ENCODE results near the gene RANBP9. TPM values are rescaled to one million over a fixed set of nuclear protein-coding genes. Genes with fewer than 3 reads are reported as not detected.
A peak's percentile ranks its signal among the peaks of the same experiment; 100 is the strongest.

RANBP9 gene
- total RNA-seq, 1 experiment from 2014 or later, result 67.4 TPM

DNA sequence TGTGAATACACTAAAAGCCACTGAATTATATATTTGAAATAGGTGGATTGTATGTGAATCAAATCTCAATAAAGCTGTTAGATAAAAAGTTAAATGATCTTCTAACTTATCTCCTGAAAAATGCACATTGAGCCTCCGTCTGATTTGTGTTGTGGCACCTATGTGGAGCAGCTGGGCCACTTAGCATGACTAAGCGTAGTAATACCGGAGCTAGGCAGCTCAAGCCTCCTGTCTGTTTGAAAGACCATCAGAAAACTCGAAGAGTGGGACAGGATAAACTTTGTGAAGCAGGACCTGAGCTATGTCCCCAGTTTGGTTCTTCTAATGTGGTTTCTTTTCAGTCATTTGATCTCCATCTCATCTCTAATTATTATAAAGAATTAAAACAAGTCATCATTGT is 107.5 kb downstream of the RANBP9 start:
- DNase-seq (ENCODE audit: low read depth), result no peak

DNA sequence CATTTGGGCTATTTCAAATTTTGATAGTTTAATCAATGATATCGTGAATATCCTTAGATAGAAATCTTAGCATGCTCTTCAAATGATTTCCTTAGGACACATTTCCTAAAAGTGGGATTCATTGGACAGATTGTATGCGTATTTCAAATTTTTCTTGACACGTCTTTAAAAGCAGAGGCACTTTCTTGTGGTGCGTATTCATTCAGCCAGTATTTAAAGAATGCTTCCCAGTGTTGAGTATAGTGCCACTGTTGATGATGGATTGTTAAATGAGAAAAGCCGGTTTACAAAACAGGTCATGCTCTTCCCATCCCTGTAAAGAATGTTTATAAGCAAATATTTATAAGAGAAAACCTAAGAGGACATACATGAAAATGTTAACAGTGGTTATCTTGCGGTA is 111.6 kb downstream of the RANBP9 start:
- DNase-seq (ENCODE audit: low read depth), result no peak

DNA sequence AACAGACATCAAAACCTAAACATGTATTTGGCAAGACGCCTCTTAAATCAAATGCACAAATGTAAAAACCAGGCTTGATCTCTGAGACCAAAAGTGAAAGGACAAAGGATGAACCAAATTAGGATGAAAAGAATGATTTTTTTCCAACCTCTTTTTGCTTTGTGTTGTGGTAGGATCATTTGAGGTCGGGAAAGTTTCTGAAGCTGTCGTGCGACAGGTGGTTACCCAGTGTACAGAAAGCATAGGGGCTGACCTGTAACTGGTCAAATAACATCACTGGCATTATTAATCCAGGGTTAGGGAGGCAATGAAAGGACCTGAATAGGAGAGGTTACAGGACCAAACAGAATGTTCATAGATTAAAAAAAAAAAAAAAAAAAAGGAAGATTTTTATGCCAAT is 114.6 kb downstream of the RANBP9 start:
- DNase-seq (ENCODE audit: low read depth), result no peak

DNA sequence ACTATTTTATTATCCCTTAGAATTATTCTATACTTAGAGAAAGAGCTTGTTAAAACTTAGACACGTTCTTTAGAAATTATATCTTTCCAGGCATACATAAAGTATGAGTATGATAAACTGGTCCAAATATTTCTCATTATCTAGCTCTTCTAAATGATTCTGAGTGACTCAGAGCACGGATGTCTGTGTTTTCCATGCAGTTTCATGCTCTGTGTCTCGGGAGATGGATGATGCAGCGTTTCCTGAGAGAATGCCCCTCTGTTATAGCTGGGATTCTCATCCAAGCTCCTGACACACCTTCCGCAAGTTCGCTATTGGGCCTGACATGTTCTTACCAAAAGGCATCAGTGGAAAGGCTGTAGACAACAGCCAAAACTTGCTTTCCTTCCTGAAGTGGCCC is 117.9 kb downstream of the RANBP9 start:
- no peak for DNase-seq (ENCODE audit: low read depth)

DNA sequence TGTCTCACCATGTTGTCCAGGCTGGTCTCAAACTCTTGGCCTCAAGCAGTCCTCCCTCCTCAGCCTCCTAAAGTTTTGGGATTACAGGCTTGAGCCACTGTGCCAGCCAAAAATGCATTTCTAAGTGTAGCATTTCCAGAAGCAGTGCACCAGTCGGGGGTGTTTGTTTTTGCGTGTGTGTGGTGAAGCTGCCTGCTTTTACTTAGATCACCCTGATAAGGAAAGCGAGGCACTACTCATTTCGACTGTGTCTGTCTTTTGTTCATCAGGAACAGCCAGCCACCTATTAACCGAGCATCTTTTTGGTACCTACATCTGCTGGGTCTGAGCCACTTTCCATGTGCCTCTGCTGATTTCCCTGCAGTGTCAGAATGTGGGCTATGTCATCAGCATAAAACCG is 118.5 kb downstream of the RANBP9 start:
- DNase-seq (ENCODE audit: low read depth), result no peak

DNA sequence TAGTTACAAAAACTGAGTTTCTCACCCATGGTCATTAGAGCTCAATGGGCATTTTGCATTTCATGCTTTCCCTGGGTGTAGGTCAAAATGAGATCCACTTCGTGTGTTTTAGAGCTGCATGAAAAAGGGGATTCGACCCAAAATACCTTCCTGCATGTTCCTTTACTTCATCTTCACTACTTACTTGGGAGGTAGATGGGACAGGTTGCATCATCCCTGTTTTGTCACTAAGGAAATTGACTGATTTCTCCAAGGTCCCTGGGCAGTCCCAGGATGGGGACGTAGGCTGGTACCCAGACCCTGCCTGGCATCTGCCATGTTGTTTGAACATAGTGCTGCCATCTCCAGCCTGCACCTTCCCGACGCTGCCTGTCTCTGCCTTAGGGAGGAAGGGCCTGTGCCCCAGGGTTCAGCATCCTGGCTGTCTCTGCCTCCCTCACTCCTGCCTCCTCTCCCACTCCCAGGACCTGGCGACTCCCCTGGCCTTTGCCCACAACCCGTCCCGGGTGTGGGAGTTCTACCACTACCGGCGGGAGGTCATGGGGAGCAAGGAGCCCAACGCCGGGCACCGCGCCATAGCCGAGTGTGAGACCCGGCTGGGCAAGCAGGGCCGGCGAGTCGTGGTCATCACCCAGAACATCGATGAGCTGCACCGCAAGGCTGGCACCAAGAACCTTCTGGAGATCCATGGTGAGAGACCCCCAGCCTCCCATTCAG is 120.3 kb downstream of the RANBP9 start:
- no peak for DNase-seq (ENCODE audit: low read depth)

DNA sequence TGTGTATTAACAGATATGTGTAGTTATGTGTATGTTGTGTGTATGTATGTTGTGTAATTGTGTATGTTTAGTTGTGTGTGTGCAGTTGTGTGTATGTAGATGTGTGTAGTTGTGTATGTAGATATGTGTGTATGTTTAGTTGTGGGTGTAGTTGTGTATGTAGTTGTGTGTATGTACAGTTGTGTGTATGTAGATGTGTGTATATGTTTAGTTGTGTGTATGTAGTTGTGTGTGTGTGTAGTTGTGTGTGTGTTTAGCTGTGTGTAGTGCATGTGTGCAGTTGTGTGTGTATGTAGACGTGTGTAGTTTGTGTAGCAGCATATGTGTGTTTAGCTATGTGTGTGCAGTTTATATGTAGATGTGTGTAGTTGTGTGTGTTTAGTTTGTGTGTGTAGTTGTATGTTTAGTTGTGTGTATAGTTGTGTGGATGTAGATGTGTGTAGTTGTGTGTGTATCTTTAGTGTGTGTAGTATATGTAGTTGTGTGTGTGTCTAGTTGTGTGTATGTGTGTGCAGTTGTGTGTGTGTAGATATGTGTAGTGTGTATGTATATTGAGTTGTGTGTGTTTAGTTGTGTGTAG is 121.0 kb downstream of the RANBP9 start:
- no peak for DNase-seq (ENCODE audit: low read depth)

DNA sequence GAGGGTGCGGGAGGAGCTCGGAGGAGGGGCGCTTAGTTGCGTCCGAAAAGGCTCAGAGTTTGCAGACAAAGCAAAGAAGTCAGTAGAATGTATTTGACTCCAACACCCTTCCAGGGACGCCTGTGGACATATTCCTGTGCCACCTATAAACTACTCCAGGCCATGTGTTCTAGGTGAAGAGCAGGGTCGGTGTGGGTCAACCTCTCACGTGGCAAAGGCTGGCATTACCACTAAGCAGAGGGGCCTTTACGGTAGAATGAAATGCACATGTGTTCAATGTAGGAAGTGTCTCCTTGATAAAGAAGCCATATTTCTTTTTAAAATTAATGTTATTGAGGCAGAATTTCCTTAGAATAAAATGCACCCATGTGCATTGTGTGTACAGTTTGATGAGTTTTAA is 121.8 kb downstream of the RANBP9 start:
- no peak for DNase-seq (ENCODE audit: low read depth)

DNA sequence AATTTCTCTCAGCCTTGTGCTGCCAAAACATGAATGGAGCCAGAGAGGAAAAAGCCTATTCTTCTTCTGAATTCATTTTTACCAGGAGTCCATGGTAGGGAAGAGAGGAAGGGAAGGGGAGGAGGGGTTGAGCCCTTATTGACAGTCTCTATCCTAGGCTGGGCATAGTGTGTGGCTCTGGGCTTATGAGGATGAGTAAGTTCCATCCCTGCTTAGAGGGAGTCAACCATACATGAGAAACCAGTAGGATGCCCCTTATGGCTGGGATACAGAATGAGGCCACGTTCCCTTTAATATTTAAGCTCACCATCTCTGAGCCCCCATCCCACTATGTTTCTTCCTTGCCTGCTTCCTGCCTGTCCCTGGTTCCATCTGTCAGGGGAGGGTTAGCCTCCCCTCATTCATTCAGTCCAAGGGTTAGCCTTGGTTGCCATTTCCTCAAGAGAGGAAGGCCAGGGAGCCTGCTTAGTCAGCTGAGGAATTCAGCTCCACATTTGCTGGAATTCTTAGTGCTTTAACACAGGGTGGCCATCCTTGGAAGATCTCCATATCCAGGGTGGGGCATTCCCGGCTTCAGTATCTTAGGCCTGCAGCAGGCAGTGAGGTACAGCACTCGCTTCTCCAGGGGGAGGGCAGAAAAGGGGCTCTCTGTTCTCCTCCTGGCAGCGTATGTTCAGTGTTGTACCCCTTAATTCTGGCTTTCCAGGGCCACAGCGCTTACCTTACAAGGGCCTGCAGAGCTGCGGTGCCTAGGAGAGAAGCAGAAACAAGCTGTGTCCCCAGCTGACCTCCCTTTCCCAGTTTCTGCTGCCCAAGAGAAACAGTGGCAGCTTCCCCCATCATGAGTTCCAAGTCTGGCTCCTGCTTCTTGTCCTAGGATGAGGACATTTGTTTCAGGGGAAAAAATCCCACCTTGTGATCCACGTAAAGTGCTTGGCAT is 124.8 kb downstream of the RANBP9 start:
- no peak for DNase-seq (ENCODE audit: low read depth)

DNA sequence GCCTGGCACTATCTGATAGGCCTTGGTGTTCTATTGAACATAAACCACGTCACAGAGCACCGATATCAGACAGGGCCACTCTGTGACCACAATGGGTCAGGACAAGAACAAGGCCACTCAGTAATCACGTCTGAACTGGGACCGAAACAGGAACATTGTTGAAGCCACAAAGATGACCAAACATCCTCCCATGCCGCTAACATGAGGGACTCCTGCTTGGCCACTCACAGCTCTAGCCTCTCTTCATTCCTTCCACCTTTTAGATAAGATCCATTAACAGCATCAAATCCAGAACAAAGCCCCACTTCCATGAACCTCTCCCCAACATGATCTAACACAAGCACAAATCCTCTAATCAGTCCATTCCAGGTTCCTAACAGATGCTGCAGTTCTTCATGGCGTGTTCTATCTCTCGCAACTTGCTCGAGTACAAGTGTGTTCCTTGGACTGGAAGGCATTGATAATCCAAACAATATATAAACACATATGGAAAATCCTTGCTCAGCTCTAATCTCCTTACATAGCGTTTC is 129.9 kb downstream of the RANBP9 start:
- no peak for DNase-seq (ENCODE audit: low read depth)

DNA sequence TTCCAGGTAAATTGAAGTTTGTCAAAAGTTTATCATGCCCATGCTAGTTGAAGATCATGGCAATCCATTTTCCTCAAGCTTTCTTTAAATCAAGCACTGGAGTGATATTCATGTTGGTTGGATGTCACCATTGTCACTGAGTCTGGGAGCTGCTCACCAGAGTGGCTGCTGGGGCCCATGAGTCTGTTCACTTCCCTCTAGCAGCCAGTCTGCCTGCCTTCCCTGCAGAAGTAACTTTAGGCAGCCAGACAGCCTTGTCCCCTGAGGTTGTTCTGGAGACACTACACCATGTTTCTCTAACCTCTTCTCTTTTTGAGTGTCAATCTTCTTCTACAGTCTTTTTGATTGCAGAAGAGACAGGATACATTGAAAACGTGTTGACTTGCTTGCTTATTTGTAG is 131.7 kb downstream of the RANBP9 start:
- DNase-seq (ENCODE audit: low read depth), result no peak

DNA sequence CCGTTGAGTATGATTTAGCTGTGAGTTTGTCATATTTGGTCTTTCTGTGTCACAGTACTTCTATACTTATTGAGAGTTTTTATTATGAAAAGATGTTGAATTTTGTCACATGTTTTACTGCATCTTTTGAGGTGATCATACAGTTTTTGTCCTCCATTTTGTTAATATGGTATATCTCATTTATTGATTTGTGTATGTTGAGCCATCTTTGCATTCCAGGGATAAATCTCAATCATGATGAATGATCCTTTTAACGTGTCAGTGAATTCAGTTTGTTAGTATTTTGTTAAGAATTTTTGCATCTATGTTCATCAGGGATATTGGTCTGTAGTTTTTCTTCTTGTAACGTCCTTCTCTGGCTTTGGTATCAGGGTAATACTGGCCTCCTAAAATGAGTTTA is 133.7 kb downstream of the RANBP9 start:
- DNase-seq (ENCODE audit: low read depth), result no peak

DNA sequence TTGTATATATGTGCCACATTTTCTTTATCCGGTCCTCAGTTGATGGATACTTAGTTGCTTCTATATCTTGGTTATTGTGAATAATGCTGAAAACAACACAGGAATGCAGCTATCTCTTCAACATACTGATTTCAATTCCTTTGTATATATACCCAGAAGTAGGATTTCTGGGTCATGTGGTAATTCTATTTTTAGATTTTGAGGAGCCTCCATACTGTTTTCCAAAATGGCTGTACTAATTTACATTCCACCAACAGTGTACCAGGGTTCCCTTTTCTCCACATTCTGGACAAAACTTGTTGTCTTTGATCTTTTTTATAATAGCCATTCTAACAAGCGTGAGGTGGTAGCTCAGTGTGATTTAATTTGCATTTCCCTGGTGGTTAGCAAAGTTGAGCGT is 135.6 kb downstream of the RANBP9 start:
- DNase-seq (ENCODE audit: low read depth), result no peak

DNA sequence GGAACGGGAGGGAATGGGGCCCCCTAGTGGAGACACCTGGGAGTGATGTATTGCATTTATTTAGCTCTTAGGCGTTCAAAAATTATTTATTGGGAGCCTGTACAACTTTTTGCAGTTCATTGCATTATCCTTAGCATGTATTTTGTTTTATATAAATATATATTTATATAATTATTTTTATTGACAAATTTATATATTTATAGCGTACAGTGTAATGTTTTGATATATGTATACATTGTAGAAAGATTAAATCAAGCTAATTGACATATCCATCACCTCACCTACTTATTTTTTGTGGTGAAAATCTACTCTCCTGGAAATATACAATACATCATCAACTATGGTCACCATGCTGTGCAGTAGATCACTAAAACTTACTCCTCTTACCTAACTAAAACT is 136.3 kb downstream of the RANBP9 start:
- DNase-seq (ENCODE audit: low read depth), result no peak

DNA sequence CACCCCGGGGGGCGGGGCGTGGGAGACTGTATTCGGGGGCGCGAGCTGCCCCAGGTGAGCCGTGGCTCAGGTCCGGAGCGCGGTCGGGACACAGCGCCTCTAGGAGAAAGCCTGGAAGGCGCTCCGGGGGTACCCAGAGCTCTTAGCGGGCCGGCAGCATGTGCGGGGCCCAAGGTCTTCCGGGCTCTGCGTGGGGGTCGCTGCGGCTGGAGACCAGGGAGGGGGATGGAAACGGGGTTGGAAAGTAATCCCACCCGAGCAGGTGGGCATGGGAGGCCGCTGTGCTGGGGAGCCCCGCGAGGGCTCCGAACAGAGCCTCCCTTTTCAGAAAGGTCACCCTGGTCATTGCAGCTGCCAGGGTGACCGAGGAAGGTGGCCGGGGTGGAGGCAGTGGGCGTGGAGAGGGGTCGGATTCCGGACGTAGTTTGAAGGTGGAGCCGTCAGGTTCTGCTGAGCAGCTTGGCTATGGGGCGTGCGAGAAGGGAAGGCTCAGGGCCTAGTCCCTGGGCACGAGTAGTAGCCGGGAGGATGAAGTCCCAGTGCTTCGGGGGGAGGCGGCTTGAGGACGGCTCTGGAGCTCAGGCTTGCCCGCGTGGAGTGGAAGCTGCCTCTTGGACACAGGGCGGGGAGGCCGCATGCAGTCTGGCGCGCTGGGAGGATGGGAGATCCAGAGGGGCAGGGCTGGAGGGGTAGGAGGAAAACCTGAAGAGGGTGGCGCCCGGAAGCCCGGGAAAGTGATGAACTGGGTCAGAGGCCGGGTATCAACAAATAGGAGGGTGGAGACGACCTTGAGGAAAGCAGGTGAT is 136.9 kb downstream of the RANBP9 start, which contains the start of gene SIRT5:
SIRT5 (plus strand) TSS at position 31 of the 806 bp plus-strand sequence. CDS start 9,510 bp downstream, outside the sequence.
- DNase-seq (ENCODE audit: low read depth), result peak; percentile 93

DNA sequence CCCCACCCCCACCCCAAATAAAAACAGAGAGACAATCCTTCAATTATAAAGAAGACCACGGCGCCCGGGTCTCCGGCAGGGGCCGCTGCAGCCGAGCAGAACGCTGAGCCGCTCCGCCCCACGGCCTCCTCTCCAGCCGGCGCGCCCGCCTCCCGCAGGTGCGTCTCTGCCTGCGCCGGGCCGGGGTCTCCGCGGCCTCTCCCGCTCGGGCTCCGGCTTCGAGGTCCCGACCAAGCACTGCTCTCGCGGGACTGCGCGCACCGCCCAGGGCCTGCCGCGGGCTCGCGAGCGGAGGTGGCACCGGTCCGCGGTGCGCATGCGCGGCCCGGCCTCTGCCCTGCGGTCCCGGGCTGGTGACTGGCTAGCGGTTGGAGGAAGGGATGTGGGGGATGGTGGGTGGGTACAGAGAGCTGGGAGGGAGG is 137.5 kb downstream of the RANBP9 start:
- peak; percentile 95 for DNase-seq (ENCODE audit: low read depth)

DNA sequence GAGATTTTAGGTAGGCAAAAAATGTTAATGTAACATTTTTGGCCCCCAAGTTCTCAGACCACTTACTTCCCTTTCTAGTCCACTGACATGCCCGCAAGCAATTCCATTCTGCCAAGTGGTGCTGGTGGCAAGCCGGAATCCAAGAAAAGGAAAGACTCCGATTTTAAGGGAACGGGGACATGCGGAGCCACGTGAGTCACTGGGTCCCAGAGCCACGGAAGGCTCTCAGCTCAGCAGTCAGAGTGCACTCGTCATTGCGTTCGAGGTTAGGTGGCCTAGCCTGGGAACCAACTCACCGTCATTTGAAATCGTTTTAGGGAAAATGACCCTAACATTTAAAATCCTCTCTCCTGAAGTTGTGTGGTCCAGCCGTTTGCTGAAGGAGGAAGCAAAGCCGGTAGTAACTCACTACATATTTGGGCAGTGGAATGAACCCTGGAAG is 137.9 kb downstream of the RANBP9 start:
- peak; percentile 72 for DNase-seq (ENCODE audit: low read depth)

DNA sequence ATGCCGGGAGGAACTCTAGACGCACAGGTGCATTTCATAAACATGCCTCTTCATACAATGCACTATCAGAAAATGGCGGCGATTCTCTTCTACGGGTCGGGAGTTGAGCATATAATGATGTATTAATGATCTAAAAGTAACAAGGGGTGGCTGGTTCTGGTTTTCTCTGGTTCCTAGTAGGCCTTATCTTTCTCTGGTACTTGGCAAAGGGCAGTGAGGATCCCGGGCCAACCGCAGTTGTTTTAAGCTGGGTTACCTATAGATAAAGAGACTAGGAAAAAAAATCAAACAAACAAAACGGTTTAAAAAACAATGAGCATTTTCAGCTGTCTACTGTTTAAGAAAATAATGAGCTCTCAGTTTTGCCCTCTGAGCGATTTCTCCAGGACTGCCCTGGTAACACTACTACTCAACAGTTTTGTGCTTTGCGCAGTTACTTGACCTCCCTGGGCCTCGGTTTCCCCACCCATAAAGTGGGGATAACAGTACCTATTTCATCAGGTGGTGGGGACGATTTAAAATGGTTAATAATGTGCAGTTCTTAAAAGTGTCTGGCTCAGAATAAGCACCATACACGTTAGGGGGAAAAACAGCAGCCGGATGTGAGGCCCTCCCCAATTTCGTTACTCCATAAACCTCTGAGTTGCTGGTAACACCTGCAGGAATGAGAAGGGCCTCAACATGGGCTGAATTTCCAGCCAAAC is 138.5 kb downstream of the RANBP9 start:
- DNase-seq (ENCODE audit: low read depth), result no peak

DNA sequence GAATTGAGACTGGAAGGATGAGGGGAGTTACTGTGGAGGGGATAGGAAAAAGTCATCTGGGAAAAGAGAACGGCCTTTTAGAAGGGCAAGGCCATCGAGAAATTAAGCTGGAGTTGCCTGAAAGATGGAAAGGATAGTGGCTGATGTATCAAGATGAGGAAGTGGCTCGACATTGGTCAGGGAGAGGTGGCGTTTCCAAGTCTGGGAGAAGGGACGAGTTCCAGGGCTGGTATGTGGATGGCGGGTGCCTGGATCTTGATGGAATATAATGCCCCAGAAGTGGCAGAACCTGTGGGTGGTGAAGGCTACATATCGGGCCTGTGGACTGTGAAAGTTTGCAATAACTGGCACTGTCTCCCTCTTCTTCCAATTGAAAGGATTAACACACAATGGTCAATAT is 139.4 kb downstream of the RANBP9 start:
- no peak for DNase-seq (ENCODE audit: low read depth)
